Activated B cell treated with CpG ODN at 0.5 μM for 24 hours (primary cell): ENCODE measurements around the gene HOXA10. TPM values are rescaled to one million over a fixed set of nuclear protein-coding genes. Genes with fewer than 3 reads are reported as not detected.

Experiments
- ATAC-seq: fragments of 200-7000 bp; cut with Tn5 transposase; one replicate; pipeline ENCODE4 v1.10.0; 2021; ENCODE audit warnings: low read depth, mild to moderate bottlenecking, moderate library complexity
- CTCF ChIA-PET: fragments of 350-600 bp; sonication (Branson Sonifier 250); formaldehyde crosslinking; loops from one replicate; lab custom pipeline; 2021; ENCODE audit warnings: antibody characterized with exemption; lab: Charles Lee
- POLR2A ChIA-PET: fragments of 350-600 bp; sonication (Branson Sonifier 250); formaldehyde crosslinking; loops from one replicate; lab custom pipeline; 2021; ENCODE audit warnings: antibody characterized with exemption; lab: Charles Lee
- DNase-seq: peaks from one replicate; pipeline ENCODE4 v3.0.0; 2022
- H3K27ac Mint-ChIP-seq: one replicate; pipeline ENCODE4 v1.8.0; 2020; ENCODE audit warnings: mixed read lengths
- H3K27me3 Mint-ChIP-seq: one replicate; pipeline ENCODE4 v1.8.0; 2021; ENCODE audit warnings: mixed read lengths
- H3K36me3 Mint-ChIP-seq: one replicate; pipeline ENCODE4 v1.8.0; 2021; ENCODE audit warnings: low read depth, mixed read lengths
- H3K4me1 Mint-ChIP-seq: one replicate; pipeline ENCODE4 v1.8.0; 2021; ENCODE audit warnings: mixed read lengths
- H3K4me3 Mint-ChIP-seq: one replicate; pipeline ENCODE4 v1.8.0; 2020; ENCODE audit warnings: mild to moderate bottlenecking, mixed read lengths
- H3K9me3 Mint-ChIP-seq: one replicate; pipeline ENCODE4 v1.8.0; 2020; ENCODE audit warnings: mixed read lengths
- intact Hi-C: fragments of 100-400 bp; cut with micrococcal nuclease; formaldehyde crosslinking; loops from one replicate; pipeline ENCODE4 v1.15.1; 2024
- total RNA-seq: library from RNA; stranded (reverse); gene quantifications from 2 replicates; pipeline ENCODE4 v1.2.3, GENCODE V29; 2022
- TF ChIP-seq, protein P1 (sequence below): fragments of 200-600 bp; IDR thresholded peaks from one replicate; pipeline ENCODE4 v1.8.0; 2022; ENCODE audit warnings: antibody characterized with exemption, mild to moderate bottlenecking

Gene HOXA10
- total RNA-seq, 1 donor from 2014 or later, result 0.24 TPM

DNA sequence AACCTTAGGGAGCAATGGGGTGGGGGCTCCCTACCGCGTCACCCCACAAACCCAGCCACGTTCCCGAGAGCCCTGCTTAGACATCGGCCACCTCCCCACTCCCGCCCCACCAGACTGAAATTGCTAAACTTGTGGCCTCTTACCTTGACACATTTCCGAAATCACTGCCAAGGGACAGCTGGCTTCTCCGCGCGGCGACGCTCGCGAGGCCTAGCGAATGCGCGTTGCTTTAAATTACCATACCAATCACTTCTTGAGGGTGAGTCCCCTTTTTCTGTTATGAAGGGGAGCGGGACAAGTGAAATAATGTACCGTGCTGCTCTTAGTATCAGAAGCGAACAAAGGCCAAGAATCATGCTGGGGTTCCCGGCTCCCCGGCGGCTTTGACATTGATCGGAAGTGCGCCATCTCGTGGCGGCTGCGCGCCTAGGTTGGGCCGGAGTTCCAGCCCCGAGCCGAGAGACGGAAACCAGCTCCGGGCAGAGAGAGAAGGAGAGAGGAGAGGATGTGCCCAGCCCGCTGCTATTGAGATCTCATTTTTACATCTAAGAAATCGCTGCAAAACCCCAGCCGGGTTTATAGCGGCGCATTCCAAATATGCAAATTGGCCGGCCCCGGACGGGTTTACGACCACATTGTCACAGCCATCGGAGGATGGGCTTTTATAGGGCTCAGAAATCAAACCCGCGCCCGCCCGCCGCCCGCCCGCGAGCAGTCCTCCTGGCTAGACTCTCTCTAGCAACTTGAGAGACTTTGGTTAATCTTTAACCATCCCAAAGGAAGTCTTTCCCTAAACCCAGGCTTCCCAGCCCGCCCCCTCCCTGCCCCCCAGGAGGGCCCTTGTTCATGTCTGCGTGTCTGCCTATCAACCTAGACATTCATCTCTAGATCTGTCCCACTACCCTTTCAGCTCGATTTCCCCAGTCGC, 5.6 kb upstream of the HOXA10 start:
- Mint-ChIP-seq H3K4me1 (peaks cover 15% of the 10 kb centered on the region), H3K27me3 (peaks cover 69% of the 10 kb centered on the region), H3K9me3 (no peaks in the 10 kb centered on the region), H3K27ac (no peak overlapping the region), H3K4me3 (peak overlapping the region; percentile 39), H3K36me3 (no peaks in the 10 kb centered on the region)
- ChIA-PET POLR2A (interaction anchor here (0.6 kb wide), 1 partner anchor 39 kb away, joined by 4 read pairs; no protein-coding TSS in a partner anchor), CTCF (interaction anchor here (1.2 to 2.0 kb wide), 4 partner anchors 10 to 1287 kb away, joined by 4 to 10 read pairs (median 7); no protein-coding TSS in a partner anchor)
- TF ChIP-seq, protein P1, sequence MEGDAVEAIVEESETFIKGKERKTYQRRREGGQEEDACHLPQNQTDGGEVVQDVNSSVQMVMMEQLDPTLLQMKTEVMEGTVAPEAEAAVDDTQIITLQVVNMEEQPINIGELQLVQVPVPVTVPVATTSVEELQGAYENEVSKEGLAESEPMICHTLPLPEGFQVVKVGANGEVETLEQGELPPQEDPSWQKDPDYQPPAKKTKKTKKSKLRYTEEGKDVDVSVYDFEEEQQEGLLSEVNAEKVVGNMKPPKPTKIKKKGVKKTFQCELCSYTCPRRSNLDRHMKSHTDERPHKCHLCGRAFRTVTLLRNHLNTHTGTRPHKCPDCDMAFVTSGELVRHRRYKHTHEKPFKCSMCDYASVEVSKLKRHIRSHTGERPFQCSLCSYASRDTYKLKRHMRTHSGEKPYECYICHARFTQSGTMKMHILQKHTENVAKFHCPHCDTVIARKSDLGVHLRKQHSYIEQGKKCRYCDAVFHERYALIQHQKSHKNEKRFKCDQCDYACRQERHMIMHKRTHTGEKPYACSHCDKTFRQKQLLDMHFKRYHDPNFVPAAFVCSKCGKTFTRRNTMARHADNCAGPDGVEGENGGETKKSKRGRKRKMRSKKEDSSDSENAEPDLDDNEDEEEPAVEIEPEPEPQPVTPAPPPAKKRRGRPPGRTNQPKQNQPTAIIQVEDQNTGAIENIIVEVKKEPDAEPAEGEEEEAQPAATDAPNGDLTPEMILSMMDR, result peak; percentile 24
- intact Hi-C loops, result no loop called here
- ATAC-seq (peak; percentile 47), DNase-seq (peak; percentile 29)

DNA sequence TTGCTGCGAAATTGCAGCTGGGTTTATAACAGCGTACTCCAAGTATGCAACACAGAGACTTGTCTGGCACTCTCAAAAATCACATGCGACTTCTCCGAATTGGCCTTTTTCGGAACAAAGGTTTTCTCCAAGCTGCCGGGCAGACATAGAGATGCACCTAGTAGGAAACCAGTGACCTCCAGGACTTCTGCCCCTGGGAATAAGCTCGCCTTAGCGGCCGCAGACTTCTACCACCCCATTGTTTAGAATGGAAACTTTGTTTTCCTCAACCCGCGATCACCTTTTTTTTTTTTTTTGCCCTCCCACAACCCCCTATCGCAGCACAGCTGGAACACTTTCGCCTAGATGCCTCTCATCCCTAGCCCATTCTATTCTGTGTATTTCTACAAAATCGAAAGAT, 4.9 kb upstream of the HOXA10 start:
- Mint-ChIP-seq H3K27me3 (peaks cover 66% of the 10 kb centered on the region), H3K27ac (no peak overlapping the region), H3K4me1 (peaks cover 14% of the 10 kb centered on the region), H3K4me3 (no peak overlapping the region), H3K36me3 (no peaks in the 10 kb centered on the region), H3K9me3 (no peaks in the 10 kb centered on the region)
- intact Hi-C loops, result no loop called here
- ChIA-PET CTCF (interaction anchor here (1.5 to 2.0 kb wide), 3 partner anchors 11 to 1287 kb away, joined by 5 to 10 read pairs (median 9); no protein-coding TSS in a partner anchor), POLR2A (interaction anchor here (0.6 kb wide), 1 partner anchor 591 kb away, joined by 3 read pairs; no protein-coding TSS in a partner anchor)
- TF ChIP-seq, protein P1, result no peak
- no peak for DNase-seq
- no peak for ATAC-seq

DNA sequence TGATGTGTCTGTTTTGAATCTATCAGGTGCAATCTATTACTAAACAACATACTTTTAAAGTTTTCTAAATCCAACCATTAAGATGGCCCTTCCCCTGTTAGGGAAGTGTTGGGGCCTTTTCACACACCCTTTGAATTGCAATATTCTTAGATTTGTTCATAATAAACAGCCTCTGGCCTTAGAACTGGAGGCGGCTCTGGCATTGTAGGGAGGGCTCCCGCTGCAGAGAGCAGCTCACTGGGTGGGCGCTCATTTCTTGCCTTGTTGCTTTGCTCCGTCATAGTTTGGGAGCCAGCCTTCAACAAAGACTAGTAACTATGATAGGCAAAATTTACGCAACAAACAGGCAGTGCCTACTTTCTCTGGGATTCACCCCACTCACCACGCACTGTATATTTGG, 4.2 kb upstream of the HOXA10 start:
- no peaks in the 10 kb centered on the region for H3K36me3 Mint-ChIP-seq
- H3K27ac Mint-ChIP-seq, result no peak overlapping the region
- DNase-seq (no peak), ATAC-seq (no peak)
- POLR2A ChIA-PET, result interaction anchor here (0.6 kb wide), 1 partner anchor 592 kb away, joined by 3 read pairs; no protein-coding TSS in a partner anchor
- no peaks in the 10 kb centered on the region for H3K9me3 Mint-ChIP-seq
- H3K4me3 Mint-ChIP-seq, result no peak overlapping the region
- intact Hi-C loops, result no loop called here
- peaks cover 62% of the 10 kb centered on the region for H3K27me3 Mint-ChIP-seq
- TF ChIP-seq, protein P1, result no peak
- peaks cover 10% of the 10 kb centered on the region for H3K4me1 Mint-ChIP-seq
- CTCF ChIA-PET, result interaction anchor here (1.8 kb wide), 1 partner anchor 17 kb away, joined by 10 read pairs; no protein-coding TSS in a partner anchor

DNA sequence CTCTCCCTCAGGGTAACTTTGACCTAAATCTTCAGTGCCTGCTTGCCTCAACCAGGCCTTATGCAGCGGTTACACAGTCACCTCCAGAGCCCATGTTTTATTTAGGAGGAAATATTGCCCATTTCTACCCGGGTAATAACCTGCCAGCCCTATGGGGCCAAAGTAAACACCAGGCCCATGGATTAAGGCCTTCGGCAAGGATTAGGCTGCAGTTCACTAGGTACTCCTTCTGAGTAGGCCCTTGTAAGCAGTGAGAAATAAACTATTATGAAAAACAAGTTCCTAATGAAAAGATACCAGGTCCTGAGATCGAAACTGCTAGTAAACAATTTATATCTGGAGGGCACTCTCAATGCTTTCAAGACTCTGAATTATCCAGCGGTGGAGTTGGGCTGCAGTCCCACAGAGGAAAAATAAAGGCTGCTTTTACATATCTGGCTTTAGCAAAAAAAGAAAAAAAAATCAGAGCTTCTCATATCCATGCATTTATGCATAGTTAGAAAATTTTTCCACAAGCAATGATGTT, 3.7 kb upstream of the HOXA10 start:
- H3K27ac Mint-ChIP-seq, result no peak overlapping the region
- intact Hi-C loops, result no loop called here
- H3K36me3 Mint-ChIP-seq, result no peaks in the 10 kb centered on the region
- ATAC-seq (no peak), DNase-seq (no peak)
- H3K27me3 Mint-ChIP-seq, result peaks cover 60% of the 10 kb centered on the region
- POLR2A ChIA-PET, result no interaction called here
- H3K4me3 Mint-ChIP-seq, result no peak overlapping the region
- TF ChIP-seq, protein P1, result no peak
- peaks cover 12% of the 10 kb centered on the region for H3K4me1 Mint-ChIP-seq
- no peaks in the 10 kb centered on the region for H3K9me3 Mint-ChIP-seq
- CTCF ChIA-PET, result interaction anchor here (0.9 kb wide), 1 partner anchor 15 kb away, joined by 4 read pairs; no protein-coding TSS in a partner anchor
